ENCODE data around the gene DEAF1. TPM values are rescaled to one million over a fixed set of nuclear protein-coding genes. Genes with fewer than 3 reads are reported as not detected.

The DEAF1 gene
- total and polyA plus RNA-seq, 2 of the 13 experiments (the other 11 are each of a cell fraction or from before 2014, with no cell fraction given): 22.3 to 29.6 TPM

GRCh38 chr11:655036-655726, 39.8 kb downstream of the DEAF1 start (continued):
- no peak for TF ChIP-seq ZNF333 (CRISPR knock-in tag; IDR thresholded peaks at IDR 0.05; ENCODE audit: borderline replicate concordance)
- TF ChIP-seq ZNF850 (CRISPR knock-in tag; conservative IDR thresholded peaks at IDR 0.05): no peak
- no peak for TF ChIP-seq SMARCE1 (IDR thresholded peaks at IDR 0.05; ENCODE audit: borderline replicate concordance)
- no peak for TF ChIP-seq ZNF382 (CRISPR knock-in tag; IDR thresholded peaks at IDR 0.05; ENCODE audit: borderline replicate concordance)
- no peak for TF ChIP-seq ETS1 (CRISPR knock-in tag; IDR thresholded peaks at IDR 0.05)
- no peak for TF ChIP-seq ZBTB25 (CRISPR knock-in tag; IDR thresholded peaks at IDR 0.05)
- TF ChIP-seq NONO (IDR thresholded peaks at IDR 0.05): no peak
- TF ChIP-seq NONO (CRISPR knock-in tag; conservative IDR thresholded peaks at IDR 0.05): no peak
- no peak for TF ChIP-seq NFE2 (CRISPR knock-in tag; IDR thresholded peaks at IDR 0.05)
- TF ChIP-seq MED13 (CRISPR knock-in tag; IDR thresholded peaks at IDR 0.05): no peak
- TF ChIP-seq GATAD2A (CRISPR knock-in tag; IDR thresholded peaks at IDR 0.05): peak; percentile 74; the same call in 1 of the 2 replicates
- no peak for TF ChIP-seq ZMYM3 (CRISPR knock-in tag; IDR thresholded peaks at IDR 0.05)
- TF ChIP-seq SRY (CRISPR knock-in tag; IDR thresholded peaks at IDR 0.05): no peak
- no peak for TF ChIP-seq ZNF468 (CRISPR knock-in tag; IDR thresholded peaks at IDR 0.05)
- TF ChIP-seq GMEB2 (CRISPR knock-in tag; IDR thresholded peaks at IDR 0.05; ENCODE audit: low read depth): no peak
- no peak for TF ChIP-seq ZNF614 (CRISPR knock-in tag; IDR thresholded peaks at IDR 0.05; ENCODE audit: borderline replicate concordance)
- no peak for TF ChIP-seq ZNF343 (CRISPR knock-in tag; IDR thresholded peaks at IDR 0.05)
- no peak for TF ChIP-seq ZNF660 (CRISPR knock-in tag; IDR thresholded peaks at IDR 0.05; ENCODE audit: borderline replicate concordance, low read depth)
- no peak for TF ChIP-seq MIER2 (CRISPR knock-in tag; IDR thresholded peaks at IDR 0.05)
- peak; percentile 40 for TF ChIP-seq PATZ1 (CRISPR knock-in tag; IDR thresholded peaks at IDR 0.05)
- TF ChIP-seq HNF4A (CRISPR knock-in tag; IDR thresholded peaks at IDR 0.05): peak; percentile 46
- no peak for TF ChIP-seq SNAPC2 (CRISPR knock-in tag; IDR thresholded peaks at IDR 0.05)
- TF ChIP-seq ZNF710 (CRISPR knock-in tag; IDR thresholded peaks at IDR 0.05; ENCODE audit: borderline replicate concordance): no peak
- TF ChIP-seq THYN1 (CRISPR knock-in tag; IDR thresholded peaks at IDR 0.05; ENCODE audit: borderline replicate concordance, low read depth): no peak
